Neuron (in vitro differentiated cells): ENCODE measurements around the gene VAV3.

ENCODE experiments used
- H2AFZ ChIP-seq: one replicate; pipeline ENCODE4 v1.6.1; 2013; ENCODE audit warnings: low read depth, mild to moderate bottlenecking, inconsistent platforms, low read length, moderate library complexity
- H3K27me3 ChIP-seq: one replicate; pipeline ENCODE4 v1.6.1; 2013; ENCODE audit warnings: low read length; ENCODE audit not compliant: insufficient read depth
- H3K36me3 ChIP-seq: one replicate; pipeline ENCODE4 v1.6.1; 2013; ENCODE audit warnings: low read length; ENCODE audit not compliant: insufficient read depth
- H3K4me1 ChIP-seq: one replicate; pipeline ENCODE4 v1.6.1; 2013; ENCODE audit warnings: low read length; ENCODE audit not compliant: insufficient read depth
- H3K4me3 ChIP-seq: 2 replicates; pipeline ENCODE4 v1.5.1; 2013; ENCODE audit warnings: mild to moderate bottlenecking, low read length, moderate library complexity
- H3K9me3 ChIP-seq: one replicate; pipeline ENCODE4 v1.6.1; 2013; ENCODE audit warnings: low read length

VAV3 gene

DNA sequence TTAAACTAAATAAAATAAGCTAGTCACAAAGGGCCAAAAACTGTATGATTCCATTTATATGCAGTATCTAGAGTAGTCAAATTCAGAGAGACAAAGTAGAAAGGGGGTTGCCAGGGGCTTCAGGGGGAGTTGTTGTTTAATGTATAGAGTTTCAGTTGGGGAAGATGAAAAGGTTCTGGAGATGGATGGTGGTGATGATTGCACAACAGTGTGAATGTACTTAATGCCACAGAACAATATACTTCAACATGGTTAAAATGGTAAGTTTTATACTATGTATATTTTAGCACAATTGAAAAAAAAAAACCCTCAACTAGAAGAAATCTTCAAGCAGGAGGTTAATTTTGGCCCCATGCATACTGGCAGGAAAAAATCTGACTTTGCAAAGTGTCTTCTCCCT is 24.3 kb downstream of the VAV3 start:
- no peaks in the 10 kb centered on the region for H3K36me3 ChIP-seq
- H2AFZ ChIP-seq: no peak overlapping the region
- peaks cover 4% of the 10 kb centered on the region for H3K4me1 ChIP-seq
- no peaks in the 10 kb centered on the region for H3K9me3 ChIP-seq
- H3K27me3 ChIP-seq: no peaks in the 10 kb centered on the region
- no peak overlapping the region for H3K4me3 ChIP-seq

DNA sequence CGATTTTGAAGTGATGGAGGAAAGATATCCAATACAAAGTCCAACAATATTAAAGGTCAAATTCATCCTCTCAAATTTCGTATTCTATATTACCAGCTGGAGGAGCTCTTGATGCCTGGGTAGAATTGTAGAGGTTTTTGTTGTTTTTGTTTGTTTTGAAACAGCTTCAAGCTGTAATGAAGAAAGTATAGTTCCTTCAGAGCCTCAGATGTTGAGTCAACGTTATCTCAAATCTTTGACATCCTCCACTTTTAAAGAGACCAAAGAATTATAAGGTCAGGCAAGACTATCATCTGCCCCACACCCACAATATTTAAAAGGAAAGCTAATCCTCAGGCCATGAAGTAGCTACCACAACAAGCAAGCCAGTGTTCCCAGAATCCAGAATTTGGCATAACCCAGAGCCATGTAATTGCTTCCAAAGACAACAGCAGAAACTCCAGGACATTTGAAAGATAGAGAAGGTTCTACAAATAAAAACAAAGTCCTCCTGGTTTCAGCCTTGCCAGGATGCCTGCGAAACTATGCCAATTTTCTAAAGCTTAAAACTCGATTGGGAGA is 24.9 kb downstream of the VAV3 start:
- Histone ChIP-seq H3K9me3 (no peaks in the 10 kb centered on the region), H3K4me3 (no peak overlapping the region), H3K27me3 (no peaks in the 10 kb centered on the region), H3K36me3 (no peaks in the 10 kb centered on the region), H2AFZ (no peak overlapping the region), H3K4me1 (peaks cover 4% of the 10 kb centered on the region)

- Histone ChIP-seq H3K9me3 (no peaks in the 10 kb centered on the region), H3K27me3 (no peaks in the 10 kb centered on the region), H3K4me3 (no peak overlapping the region), H2AFZ (no peak overlapping the region), H3K36me3 (no peaks in the 10 kb centered on the region), H3K4me1 (peaks cover 4% of the 10 kb centered on the region)
These were observed 25.7 kb downstream of the VAV3 start for GRCh38 chr1:107939256-107939655.

DNA sequence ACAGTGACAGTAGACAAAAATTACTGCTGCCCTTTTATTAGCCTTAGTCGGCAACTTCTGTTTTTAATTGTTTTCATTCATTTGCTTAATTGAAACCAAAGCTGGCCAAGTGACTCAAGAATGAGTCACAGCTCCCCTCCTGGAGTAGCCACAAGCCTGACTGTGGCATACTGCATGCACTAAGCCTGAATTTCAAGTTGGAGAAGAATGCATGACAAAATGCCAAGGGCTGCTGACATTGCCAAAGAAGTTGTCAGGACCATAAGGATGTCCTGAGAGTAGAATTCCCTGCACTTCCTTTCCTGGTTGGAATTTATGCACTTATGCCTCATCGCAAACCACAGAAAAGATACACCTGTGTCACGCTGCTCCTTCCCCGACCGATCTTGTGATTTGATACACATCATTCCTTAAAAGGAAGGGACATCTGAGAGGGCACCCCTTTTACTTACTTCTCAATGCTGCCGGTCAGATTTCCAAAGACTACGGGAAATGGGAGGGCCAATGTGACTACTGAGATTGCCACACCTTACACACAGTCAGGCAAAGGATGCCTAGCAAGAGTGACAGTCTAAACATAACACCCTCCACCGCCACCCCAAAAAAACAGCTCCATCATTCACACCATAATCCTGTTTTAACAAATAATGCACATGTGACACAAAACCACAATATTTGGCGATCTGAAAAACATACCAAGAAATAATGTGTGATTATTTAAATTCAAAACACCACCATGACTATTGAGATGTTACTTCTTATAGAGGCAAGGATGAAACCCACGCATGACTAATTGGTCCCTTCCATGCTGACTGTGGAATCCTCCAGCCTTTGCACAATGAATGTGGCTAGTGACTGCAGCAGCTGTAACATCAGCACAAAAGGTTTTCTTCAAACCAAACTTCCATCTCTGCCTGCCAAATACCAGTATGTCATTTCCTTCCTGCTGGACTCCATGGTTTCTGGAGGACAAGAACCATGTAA is 28.2 kb downstream of the VAV3 start:
- Histone ChIP-seq H3K4me1 (peaks cover 4% of the 10 kb centered on the region), H3K36me3 (no peaks in the 10 kb centered on the region), H3K9me3 (no peaks in the 10 kb centered on the region), H2AFZ (no peak overlapping the region), H3K27me3 (no peaks in the 10 kb centered on the region), H3K4me3 (no peak overlapping the region)

GRCh38 chr1:107935396-107936064 is 29.4 kb downstream of the VAV3 start:
- no peaks in the 10 kb centered on the region for H3K36me3 ChIP-seq
- no peaks in the 10 kb centered on the region for H3K27me3 ChIP-seq
- peaks cover 4% of the 10 kb centered on the region for H3K4me1 ChIP-seq
- H3K9me3 ChIP-seq: no peaks in the 10 kb centered on the region
- no peak overlapping the region for H2AFZ ChIP-seq
- no peak overlapping the region for H3K4me3 ChIP-seq

DNA sequence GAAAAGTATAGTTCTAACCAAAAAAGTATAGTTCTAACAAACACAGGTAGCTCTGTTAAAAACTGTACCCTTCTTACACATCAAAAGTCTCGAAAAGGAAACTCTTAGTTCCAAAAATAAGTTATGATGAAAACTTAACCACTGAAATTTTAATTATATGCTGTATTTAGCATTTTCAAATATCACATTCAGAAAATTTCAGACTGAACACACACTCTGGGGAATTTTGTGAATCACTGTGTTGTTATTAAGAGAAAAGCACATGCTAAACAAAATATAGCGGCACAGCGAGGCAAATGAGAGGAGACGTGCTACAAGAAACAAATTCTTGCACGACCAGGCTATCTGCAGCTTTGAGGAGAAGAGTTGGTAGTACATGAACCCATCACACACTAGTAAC is 30.4 kb downstream of the VAV3 start:
- H3K9me3 ChIP-seq: no peaks in the 10 kb centered on the region
- H3K27me3 ChIP-seq: no peaks in the 10 kb centered on the region
- H3K36me3 ChIP-seq: no peaks in the 10 kb centered on the region
- no peak overlapping the region for H2AFZ ChIP-seq
- peaks cover 4% of the 10 kb centered on the region for H3K4me1 ChIP-seq
- H3K4me3 ChIP-seq: no peak overlapping the region

- no peaks in the 10 kb centered on the region for H3K36me3 ChIP-seq
- H3K9me3 ChIP-seq: no peaks in the 10 kb centered on the region
- H3K4me3 ChIP-seq: no peak overlapping the region
- H3K27me3 ChIP-seq: no peaks in the 10 kb centered on the region
- H2AFZ ChIP-seq: no peak overlapping the region
- peaks cover 4% of the 10 kb centered on the region for H3K4me1 ChIP-seq
These were observed 31.2 kb downstream of the VAV3 start for GRCh38 chr1:107933736-107934135.

- Histone ChIP-seq H3K4me3 (no peak overlapping the region), H2AFZ (no peak overlapping the region), H3K4me1 (no peaks in the 10 kb centered on the region), H3K9me3 (no peaks in the 10 kb centered on the region), H3K27me3 (no peaks in the 10 kb centered on the region), H3K36me3 (no peaks in the 10 kb centered on the region)
These were observed 34.7 kb downstream of the VAV3 start for GRCh38 chr1:107930292-107930691.

DNA sequence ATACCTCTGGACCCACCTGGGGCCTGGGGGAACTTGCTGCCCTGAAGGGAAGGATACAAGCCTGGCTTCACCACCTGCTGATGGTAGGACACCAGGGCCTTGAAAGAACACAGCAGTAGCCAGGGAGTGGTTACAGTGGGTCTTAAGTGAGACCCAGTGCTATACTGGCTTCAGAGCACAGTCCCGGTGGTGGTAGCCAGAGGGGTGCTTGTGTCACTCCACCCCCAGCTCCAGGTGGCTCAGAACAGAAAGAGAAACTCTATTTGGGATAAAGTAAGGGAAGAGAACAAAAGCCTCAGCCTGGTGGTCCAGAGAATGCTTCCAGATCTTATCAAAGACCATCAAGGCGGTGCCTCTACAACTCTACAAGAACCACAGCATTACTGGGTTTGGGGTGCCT is 37.2 kb downstream of the VAV3 start:
- Histone ChIP-seq H3K27me3 (no peaks in the 10 kb centered on the region), H3K36me3 (no peaks in the 10 kb centered on the region), H3K4me3 (no peak overlapping the region), H3K4me1 (no peaks in the 10 kb centered on the region), H2AFZ (no peak overlapping the region), H3K9me3 (no peaks in the 10 kb centered on the region)

GRCh38 chr1:107926436-107927080 is 38.4 kb downstream of the VAV3 start:
- H3K4me3 ChIP-seq: no peak overlapping the region
- no peaks in the 10 kb centered on the region for H3K36me3 ChIP-seq
- no peaks in the 10 kb centered on the region for H3K9me3 ChIP-seq
- no peak overlapping the region for H2AFZ ChIP-seq
- H3K27me3 ChIP-seq: no peaks in the 10 kb centered on the region
- no peaks in the 10 kb centered on the region for H3K4me1 ChIP-seq

- no peaks in the 10 kb centered on the region for H3K36me3 ChIP-seq
- no peaks in the 10 kb centered on the region for H3K27me3 ChIP-seq
These were observed 39.4 kb downstream of the VAV3 start for GRCh38 chr1:107925565-107925964.

DNA sequence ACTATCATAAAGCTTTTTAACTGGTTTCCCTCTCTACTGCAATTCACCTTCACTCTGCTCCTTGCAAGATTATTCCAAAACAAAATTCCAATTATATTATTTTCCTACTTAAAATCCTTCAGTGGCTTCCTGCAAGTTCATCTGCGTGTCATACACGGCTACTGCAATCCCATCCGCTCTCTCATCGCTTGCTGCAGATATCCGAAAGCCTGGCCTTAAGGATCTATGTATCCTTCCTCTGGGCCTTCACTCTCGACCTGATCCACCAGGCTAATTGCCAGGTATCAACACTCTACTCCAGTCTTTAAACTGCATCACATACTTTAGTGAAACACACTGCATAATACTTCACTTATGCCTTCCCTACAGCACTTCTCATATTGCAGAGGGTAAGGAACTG is 44.0 kb downstream of the VAV3 start:
- Histone ChIP-seq H3K27me3 (no peaks in the 10 kb centered on the region), H3K9me3 (no peaks in the 10 kb centered on the region), H2AFZ (no peak overlapping the region), H3K36me3 (no peaks in the 10 kb centered on the region), H3K4me1 (no peaks in the 10 kb centered on the region), H3K4me3 (no peak overlapping the region)

More at GRCh38 chr1:107925565-107925964, 39.4 kb downstream of the VAV3 start:
- Histone ChIP-seq H3K4me1 (no peaks in the 10 kb centered on the region), H2AFZ (no peak overlapping the region), H3K9me3 (no peaks in the 10 kb centered on the region), H3K4me3 (no peak overlapping the region)

GRCh38 chr1:107920561-107920960 is 44.4 kb downstream of the VAV3 start:
- H3K27me3 ChIP-seq: no peaks in the 10 kb centered on the region
- H3K9me3 ChIP-seq: no peaks in the 10 kb centered on the region
- no peak overlapping the region for H3K4me3 ChIP-seq
- no peak overlapping the region for H2AFZ ChIP-seq
- no peaks in the 10 kb centered on the region for H3K4me1 ChIP-seq
- no peaks in the 10 kb centered on the region for H3K36me3 ChIP-seq
